ENCODE data around the gene ALK.

Gene ALK

DNA sequence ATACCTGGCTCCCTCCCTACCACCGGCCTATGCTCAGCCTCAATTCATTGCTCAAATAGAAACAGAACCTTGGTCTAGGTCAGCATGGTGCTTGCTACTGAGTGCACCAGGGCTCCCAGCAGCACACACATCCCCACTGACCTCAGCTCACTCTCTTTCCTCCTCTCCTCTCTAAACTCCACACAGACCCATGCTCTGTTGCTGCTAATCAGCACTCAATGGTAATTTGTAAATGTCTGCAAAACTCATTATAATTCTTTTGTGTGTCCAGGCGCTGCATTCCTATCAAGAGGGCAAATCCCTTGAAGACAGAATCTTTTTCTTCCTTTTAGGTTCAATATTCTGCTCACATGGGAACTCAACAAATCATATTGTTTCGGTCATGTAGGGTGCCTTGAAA, 424.0 kb downstream of the ALK start:
- TF ChIP-seq, protein P1, sequence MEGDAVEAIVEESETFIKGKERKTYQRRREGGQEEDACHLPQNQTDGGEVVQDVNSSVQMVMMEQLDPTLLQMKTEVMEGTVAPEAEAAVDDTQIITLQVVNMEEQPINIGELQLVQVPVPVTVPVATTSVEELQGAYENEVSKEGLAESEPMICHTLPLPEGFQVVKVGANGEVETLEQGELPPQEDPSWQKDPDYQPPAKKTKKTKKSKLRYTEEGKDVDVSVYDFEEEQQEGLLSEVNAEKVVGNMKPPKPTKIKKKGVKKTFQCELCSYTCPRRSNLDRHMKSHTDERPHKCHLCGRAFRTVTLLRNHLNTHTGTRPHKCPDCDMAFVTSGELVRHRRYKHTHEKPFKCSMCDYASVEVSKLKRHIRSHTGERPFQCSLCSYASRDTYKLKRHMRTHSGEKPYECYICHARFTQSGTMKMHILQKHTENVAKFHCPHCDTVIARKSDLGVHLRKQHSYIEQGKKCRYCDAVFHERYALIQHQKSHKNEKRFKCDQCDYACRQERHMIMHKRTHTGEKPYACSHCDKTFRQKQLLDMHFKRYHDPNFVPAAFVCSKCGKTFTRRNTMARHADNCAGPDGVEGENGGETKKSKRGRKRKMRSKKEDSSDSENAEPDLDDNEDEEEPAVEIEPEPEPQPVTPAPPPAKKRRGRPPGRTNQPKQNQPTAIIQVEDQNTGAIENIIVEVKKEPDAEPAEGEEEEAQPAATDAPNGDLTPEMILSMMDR (IDR thresholded peaks at IDR 0.05): no peak
- DNase-seq: no peak
- no peak overlapping the region for H3K27ac ChIP-seq
- H3K27me3 ChIP-seq: no peaks in the 10 kb centered on the region
- no peaks in the 10 kb centered on the region for H3K36me3 ChIP-seq
- intact Hi-C loops (cut with DNase I; ENCODE audit: low total_unique reads): no loop called here
- no peaks in the 10 kb centered on the region for H3K4me1 ChIP-seq
- H3K9me3 ChIP-seq: no peaks in the 10 kb centered on the region
- H3K4me3 ChIP-seq: no peak overlapping the region

DNA sequence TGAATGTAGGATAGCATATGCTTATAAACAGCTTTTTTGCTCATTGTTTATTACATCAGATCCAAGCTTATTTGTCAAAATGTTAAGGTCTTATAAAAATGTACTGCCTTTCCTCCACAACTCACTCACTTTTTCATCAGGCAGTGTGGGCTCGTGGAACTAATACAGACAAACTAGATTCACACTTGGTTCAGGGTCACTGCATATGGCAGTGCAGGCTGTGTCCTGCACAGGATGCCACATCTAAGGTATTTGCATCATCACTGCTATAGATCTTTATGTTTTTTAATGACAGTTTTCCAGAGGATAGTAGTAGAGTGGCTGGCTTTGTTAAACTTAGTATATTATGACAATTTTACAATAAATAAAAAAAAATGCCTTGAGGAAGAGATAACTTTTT, 425.2 kb downstream of the ALK start:
- H3K27me3 ChIP-seq: no peaks in the 10 kb centered on the region
- H3K4me3 ChIP-seq: no peak overlapping the region
- TF ChIP-seq, protein P1 (IDR thresholded peaks at IDR 0.05): no peak
- H3K9me3 ChIP-seq: no peaks in the 10 kb centered on the region
- DNase-seq: no peak
- H3K27ac ChIP-seq: no peak overlapping the region
- no peaks in the 10 kb centered on the region for H3K36me3 ChIP-seq
- intact Hi-C loops (cut with DNase I; ENCODE audit: low total_unique reads): no loop called here
- no peaks in the 10 kb centered on the region for H3K4me1 ChIP-seq

DNA sequence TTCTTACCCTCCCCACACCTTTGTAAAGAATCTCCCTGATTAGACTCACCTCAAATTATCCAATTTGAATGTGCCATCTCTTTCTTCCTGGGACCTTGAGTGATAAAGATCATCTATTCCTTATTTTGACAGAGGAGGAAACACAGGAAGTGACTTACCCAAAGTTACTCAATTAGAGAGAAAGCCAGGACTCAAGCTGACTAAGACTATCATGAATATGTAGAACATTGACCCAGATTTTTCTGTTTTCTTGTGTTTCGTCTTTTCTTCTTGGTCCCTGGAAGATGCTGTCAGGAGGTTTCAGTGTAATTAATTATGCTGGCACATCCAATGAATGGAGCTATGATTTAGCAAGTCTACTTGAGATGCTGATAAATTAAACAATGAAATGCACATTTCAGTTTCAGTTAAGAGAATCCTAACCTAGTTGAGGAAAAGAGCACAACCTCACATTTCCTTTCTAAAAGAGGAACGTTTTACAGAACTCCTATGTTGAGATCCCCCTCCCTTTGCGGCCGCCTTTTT, 425.8 kb downstream of the ALK start:
- Histone ChIP-seq H3K27me3 (no peaks in the 10 kb centered on the region), H3K27ac (no peak overlapping the region), H3K9me3 (no peaks in the 10 kb centered on the region), H3K4me1 (no peaks in the 10 kb centered on the region), H3K36me3 (no peaks in the 10 kb centered on the region), H3K4me3 (no peak overlapping the region)
- DNase-seq: no peak
- intact Hi-C loops (cut with DNase I; ENCODE audit: low total_unique reads): no loop called here
- TF ChIP-seq, protein P1 (IDR thresholded peaks at IDR 0.05): no peak

DNA sequence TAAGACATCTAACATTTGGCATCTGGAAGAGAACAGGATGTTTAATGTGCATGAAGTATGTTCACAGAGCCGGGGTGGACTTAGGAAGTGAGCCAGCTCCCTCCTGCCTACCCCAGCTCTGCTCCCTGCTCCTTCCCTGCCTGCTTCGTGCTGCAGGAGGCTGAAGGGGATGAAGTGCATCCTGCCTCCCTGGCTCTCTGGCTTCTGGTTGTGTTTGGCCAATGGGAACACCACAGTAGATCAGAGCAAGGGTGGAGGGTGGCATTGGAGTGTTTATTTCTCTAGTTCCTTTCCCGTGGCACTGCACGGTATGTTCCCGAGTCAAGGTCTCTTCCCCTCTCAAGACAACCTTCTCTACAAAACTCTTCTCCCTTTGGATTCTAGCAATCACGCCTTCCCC, 426.3 kb downstream of the ALK start:
- intact Hi-C loops (cut with DNase I; ENCODE audit: low total_unique reads): no loop called here
- H3K36me3 ChIP-seq: no peaks in the 10 kb centered on the region
- no peaks in the 10 kb centered on the region for H3K9me3 ChIP-seq
- DNase-seq: no peak
- TF ChIP-seq, protein P1 (IDR thresholded peaks at IDR 0.05): no peak
- H3K4me1 ChIP-seq: no peaks in the 10 kb centered on the region
- H3K27me3 ChIP-seq: no peaks in the 10 kb centered on the region
- H3K4me3 ChIP-seq: no peak overlapping the region
- no peak overlapping the region for H3K27ac ChIP-seq

DNA sequence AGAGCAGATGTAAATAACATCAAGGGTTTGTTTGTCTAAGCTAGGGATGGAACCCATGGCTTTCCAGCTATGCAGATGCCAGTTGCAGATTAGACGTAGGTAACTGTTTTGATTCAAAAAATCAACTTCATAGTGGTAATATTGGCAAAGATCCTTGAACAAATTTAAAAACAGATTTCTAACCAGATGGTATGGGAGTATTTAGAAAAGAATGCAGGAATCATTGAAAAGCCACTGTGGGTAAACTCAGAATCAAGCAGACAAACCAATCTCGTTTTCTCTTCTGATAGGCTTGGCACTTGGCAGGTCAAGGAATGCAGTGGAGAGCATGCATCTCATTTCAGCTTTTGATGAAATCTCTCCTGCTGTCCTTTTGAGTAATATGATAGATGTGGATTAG, 428.7 kb downstream of the ALK start:
- intact Hi-C loops (cut with DNase I; ENCODE audit: low total_unique reads): no loop called here

More for the DNA sequence above, 428.7 kb downstream of the ALK start:
- no peak for DNase-seq
- Histone ChIP-seq H3K36me3 (no peaks in the 10 kb centered on the region), H3K4me3 (no peak overlapping the region), H3K4me1 (no peaks in the 10 kb centered on the region), H3K9me3 (no peaks in the 10 kb centered on the region), H3K27me3 (no peaks in the 10 kb centered on the region), H3K27ac (no peak overlapping the region)
- TF ChIP-seq, protein P1 (IDR thresholded peaks at IDR 0.05): no peak

Measured in tibial artery (tissue), 4 donors.